GM19372 (cell line): Measurements from ENCODE around the gene RPS6KA4.
"Not testable (repeated sequence)": the region's sequence is repeated elsewhere in the genome, so short reads cannot be mapped to it uniquely, and the experiment has no call there.

Source experiments
- ATAC-seq: cut with Tn5 transposase; IDR thresholded peaks from one replicate; pipeline ENCODE4 v1.9.1; 2021; ENCODE audit warnings: mild to moderate bottlenecking, low read depth, moderate library complexity; ENCODE audit not compliant: unreplicated experiment

RPS6KA4 gene

DNA sequence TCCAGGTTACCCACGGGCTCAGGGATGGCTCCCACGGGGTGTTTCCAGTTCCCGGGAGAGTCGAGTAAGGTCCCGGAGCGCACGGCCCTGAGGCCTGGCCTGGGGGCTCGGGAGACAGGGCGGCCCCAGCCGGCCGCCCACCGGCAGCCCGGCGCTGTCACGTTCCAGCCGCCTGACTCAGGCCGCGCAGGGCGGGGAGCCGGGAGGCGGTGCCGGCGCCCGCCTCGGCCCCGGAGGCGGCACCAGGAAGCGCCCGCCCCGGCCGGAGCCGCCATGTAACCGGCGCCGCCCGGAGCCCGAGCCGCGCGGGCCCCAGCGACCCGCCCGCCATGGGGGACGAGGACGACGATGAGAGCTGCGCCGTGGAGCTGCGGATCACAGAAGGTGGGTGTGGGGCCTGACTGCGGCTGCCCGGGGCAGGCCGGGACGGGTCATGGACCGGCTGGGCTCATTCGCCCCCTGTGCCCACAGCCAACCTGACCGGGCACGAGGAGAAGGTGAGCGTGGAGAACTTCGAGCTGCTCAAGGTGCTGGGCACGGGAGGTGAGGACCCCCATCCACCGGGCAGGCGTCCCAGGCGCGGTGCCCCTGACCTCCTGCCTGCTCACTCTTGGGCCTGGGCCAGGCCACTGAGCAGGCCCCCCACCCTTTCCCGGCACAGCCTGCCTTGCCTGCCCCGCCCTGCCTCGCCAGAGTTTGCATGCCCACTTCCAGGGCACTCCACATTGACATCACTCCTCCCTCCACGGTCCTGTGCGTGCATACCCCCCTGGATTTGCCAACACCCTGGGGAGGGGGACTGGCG lies at the start of gene RPS6KA4:
TSS of gene RPS6KA4 (plus strand) at position 256 of the 805 bp plus-strand sequence. CDS start at position 330, 74 bp downstream.
- no peak for ATAC-seq

DNA sequence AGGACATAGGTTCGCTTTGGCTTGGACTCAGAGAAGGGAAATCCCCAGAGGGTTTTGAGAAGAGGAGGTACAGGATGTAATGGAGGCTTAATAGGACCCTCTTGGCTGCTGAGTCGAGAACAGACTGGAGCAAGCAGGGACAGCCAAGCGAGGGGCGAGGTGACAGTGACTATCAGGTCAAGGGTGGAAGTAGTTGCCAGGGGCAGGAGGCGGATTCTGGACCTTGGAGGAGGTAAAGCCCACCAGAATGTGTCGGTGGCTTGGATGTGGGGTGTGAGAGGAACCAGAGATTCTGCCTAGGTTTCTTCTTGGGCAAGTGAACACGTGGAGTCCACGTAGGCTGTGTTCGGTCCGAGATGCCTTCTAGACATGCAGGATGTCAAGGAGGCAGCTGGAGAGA lies 46.0 kb upstream of the RPS6KA4 start:
- ATAC-seq, result no peak

DNA sequence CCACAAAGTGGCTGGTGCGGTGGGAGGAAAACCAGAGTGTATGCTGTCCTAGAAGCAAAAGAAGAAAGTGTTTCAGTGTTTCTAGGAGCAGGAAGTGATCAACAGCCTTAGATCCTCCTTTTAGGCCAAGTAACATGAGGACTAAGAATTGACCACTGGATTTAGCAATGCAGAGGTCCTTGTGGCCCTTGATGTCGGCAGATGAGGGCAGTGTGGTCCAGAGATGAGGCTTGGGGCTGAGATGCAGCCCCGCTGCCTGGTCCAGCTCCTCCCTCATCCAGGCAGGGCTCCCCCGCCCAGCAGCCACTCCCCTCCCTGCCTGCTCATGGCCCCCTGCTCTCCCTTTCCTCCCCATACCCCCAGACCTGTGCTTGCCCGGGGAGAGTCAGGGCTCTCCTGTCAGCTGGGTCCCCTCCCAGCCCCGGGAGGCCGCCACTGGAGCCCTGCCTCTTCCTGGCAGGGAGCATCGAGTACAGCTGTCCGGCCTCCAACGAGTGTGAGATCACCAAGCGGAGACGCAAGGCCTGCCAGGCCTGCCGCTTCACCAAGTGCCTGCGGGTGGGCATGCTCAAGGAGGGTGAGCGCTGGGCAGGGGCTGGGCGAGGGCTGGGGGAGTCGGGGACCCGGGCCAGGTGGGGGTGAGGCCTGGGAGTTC lies 45.3 kb upstream of the RPS6KA4 start:
- no peak for ATAC-seq

DNA sequence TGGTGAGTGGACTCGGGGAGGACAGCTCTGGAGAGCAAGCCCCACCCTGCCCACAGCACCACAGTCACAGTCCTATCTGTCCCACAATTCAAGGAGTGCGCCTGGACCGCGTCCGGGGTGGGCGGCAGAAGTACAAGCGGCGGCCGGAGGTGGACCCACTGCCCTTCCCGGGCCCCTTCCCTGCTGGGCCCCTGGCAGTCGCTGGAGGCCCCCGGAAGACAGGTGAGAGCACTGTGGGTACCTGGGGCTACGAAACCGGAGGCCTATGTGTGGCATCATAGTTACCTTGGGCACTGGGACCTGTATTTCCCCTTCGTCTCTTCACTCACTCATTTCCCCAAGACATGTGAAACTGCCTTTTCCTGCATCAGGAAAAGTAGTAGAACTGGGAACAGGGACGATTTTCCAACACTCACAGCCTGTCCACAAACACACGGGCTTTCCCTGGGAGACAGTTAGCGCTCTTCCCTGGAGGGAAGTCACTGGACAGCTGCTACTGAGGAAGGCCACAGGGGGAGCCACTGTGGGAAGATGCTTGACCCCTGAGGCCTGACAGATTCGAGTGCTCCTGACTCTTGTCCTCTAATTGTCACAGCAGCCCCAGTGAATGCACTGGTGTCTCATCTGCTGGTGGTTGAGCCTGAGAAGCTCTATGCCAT lies 44.7 kb upstream of the RPS6KA4 start:
- ATAC-seq, result no peak

DNA sequence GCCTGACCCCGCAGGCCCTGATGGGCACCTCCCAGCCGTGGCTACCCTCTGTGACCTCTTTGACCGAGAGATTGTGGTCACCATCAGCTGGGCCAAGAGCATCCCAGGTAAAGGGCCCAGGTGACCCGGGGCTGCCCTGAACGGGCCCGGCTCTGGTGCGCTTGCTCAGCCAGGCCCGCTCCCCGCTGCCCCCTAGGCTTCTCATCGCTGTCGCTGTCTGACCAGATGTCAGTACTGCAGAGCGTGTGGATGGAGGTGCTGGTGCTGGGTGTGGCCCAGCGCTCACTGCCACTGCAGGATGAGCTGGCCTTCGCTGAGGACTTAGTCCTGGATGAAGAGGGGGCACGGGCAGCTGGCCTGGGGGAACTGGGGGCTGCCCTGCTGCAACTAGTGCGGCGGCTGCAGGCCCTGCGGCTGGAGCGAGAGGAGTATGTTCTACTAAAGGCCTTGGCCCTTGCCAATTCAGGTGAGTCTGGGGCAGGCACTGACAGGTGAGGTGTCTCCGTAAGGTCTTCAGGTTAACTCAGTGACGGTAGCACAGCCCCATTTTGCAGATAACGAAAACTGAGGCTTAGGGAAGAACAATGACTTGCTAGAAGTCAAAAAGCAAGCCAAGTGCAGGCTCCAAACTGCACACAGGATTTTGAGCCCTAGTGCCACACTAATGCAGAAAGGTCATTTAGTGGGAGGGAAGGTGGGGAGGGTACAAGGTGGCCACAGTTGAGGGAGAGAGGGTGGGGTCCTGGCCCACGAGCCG lies 44.0 kb upstream of the RPS6KA4 start:
- ATAC-seq, result no peak

DNA sequence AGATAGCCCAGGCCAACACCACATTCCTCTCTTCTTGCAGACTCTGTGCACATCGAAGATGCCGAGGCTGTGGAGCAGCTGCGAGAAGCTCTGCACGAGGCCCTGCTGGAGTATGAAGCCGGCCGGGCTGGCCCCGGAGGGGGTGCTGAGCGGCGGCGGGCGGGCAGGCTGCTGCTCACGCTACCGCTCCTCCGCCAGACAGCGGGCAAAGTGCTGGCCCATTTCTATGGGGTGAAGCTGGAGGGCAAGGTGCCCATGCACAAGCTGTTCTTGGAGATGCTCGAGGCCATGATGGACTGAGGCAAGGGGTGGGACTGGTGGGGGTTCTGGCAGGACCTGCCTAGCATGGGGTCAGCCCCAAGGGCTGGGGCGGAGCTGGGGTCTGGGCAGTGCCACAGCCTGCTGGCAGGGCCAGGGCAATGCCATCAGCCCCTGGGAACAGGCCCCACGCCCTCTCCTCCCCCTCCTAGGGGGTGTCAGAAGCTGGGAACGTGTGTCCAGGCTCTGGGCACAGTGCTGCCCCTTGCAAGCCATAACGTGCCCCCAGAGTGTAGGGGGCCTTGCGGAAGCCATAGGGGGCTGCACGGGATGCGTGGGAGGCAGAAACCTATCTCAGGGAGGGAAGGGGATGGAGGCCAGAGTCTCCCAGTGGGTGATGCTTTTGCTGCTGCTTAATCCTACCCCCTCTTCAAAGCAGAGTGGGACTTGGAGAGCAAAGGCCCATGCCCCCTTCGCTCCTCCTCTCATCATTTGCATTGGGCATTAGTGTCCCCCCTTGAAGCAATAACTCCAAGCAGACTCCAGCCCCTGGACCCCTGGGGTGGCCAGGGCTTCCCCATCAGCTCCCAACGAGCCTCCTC lies 43.1 kb upstream of the RPS6KA4 start:
- not testable (repeated sequence) for ATAC-seq

DNA sequence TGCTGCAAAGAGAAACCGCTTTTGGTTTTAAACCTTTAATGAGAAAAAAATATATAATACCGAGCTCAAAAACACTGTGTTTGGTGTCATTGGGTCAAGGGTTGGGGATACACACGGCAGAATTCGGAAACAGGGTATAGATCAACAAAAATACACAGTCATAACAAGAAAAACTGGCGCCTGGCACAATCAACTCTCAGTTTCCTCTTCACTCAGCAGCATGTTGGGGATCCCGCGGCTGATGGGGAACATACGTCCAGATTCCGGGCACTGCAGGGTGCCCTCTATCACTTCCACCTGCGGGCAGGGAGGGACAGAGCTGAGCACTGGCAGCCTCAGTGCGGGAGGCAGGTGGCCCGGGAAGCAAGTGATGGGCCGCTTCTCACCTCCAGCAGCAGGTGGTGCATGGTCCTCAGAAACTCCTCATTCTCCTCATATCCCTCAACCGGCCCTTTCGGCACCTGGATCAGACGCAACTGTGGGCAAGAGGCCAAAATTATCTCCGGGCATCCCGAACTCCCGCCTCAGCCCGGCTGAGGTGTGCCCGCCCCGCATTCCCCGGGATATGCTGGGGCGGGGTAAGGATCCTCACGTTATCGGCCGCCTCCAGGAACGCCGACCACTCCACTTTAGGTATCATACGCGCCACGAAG lies 42.2 kb upstream of the RPS6KA4 start:
- ATAC-seq, result no peak

DNA sequence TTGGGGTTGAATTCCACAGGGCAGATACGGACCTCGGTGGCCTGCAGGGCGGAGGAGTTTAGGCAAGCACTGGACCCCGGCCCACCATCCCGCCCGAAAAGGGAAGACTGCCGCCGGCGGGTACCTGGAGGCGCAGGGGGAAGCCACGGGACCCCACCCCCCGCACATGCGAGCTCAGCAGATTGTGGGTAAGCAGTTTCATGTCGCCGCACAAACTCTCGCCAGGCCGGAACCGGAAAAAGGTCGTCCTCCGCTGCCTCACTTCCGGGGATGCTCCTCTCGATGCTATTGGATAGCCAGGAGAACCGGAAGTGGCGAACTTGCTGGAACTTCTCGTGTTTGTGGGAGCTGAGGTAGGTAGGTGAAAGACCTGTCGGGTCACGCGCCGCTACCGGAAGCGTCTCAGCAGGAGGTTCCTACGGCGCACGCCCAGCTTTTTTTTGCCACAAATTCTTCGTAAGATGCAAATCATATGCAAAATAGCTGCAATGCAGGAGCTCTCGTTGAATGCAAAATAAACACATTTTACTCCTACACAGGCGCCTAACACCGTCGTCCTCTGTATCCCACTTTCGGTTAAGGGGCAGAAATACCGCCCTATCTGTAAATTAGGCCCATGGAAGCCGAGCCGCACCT lies 41.5 kb upstream of the RPS6KA4 start, which contains the start of gene TRMT112:
TSS of gene TRMT112 (minus strand) at position 235 of the 636 bp plus-strand sequence. CDS start at position 202, 33 bp downstream.
- ATAC-seq, result peak; percentile 70

DNA sequence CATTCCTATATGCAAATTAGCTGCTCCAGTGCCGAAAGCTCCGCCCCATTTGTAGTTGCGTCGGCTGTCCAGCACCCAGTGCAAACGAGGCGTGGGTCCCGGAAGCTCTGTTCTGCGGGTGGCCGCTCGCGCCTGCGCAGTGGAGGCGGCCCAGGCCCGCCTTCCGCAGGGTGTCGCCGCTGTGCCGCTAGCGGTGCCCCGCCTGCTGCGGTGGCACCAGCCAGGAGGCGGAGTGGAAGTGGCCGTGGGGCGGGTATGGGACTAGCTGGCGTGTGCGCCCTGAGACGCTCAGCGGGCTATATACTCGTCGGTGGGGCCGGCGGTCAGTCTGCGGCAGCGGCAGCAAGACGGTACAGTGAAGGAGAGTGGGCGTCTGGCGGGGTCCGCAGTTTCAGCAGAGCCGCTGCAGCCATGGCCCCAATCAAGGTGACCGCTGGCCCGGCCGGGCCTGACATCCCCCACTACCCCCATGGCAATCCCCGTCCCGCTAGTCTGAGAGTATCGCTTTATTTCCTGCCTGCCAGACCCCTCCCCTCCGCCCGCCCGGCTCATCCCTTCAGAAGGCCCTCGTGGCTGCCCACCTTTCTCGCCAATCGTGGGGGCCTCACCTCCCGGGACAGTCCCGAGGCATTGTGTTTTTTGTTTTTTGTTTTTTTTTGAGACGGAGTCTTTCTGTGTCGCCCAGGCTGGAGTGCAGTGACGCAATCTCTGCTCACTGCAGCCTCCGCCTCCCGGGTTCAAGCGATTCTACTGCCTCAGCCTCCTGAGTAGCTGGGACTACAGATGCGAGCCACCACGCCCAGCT lies 40.8 kb upstream of the RPS6KA4 start, which contains the start of gene PRDX5:
TSS of gene PRDX5 (plus strand) at position 161 of the 805 bp plus-strand sequence. CDS start at position 256, 95 bp downstream.
- peak; percentile 75 for ATAC-seq

DNA sequence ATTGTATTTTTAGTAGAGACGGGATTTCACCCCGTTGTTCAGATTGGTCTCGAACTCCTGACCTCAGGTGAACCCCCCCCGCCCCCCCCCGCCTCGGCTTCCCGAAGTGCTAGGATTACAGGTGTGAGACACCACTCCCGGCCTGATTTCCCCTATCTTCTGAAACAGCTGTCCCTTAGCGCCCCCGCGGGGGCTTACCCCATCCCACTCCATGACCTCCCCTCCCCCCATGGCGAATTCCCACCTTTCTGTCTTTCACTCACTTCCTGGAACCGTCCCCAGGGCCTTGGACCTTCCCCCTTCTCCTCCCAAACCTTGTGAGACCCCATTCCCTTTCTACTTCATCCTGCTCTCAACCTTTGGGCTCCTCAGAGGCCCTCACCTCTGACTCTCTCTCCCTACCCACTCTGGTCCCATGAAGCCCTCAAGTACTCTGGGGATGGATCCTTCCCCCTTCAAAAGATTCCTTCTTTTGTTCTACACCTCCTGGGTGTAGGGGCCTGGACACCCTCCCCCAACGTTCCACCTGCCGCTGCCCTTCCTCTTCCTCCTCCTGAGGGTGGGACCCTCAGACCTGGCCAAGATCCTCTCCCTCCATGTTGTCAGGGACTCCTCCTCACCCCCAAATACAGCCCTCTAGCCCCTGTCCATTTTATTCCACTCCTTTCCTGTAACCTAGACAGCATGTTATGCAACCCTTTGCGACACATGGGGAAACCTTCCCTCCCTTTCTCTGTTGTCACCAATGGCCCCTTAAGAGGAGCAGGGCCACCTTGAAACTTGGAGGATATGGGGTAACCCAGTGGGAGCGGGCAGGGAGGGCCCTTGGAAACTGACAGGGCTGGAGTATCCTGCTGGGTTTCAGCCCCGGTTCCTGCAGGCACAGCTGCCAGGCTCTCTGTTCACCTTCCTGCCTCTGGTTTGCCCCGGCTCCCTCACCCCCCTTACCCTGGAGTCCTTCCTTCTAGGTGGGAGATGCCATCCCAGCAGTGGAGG lies 39.9 kb upstream of the RPS6KA4 start:
- ATAC-seq, result no peak

DNA sequence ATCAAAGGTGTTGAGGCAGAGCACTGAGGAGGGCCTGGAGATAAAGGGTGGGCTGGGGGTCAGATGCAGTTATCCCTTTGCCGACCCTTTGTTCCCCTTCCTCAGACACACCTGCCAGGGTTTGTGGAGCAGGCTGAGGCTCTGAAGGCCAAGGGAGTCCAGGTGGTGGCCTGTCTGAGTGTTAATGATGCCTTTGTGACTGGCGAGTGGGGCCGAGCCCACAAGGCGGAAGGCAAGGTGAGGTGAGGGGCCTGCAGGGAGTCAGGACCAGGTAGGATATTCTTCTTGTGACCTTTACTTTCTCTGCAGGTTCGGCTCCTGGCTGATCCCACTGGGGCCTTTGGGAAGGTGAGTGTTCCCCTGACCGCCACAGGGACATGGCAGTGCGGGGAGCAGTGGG lies 38.4 kb upstream of the RPS6KA4 start:
- no peak for ATAC-seq

DNA sequence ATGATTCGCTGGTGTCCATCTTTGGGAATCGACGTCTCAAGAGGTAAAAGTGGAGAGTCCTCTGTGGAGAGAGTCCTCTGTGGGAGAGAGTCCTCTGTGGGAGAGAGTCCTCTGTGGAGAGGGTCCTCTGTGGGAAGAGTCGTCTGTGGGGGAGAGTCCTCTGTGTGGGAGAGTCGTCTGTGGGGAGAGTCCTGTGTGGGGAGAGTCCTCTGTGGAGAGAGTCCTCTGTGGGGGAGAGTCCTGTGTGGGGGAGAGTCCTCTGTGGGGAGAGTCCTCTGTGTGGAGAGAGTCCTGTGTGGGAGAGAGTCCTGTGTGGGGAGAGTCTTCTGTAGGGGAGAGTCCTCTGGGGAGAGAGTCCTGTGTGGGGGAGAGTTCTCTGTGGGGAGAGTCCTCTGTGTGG lies 37.9 kb upstream of the RPS6KA4 start:
- no peak for ATAC-seq

DNA sequence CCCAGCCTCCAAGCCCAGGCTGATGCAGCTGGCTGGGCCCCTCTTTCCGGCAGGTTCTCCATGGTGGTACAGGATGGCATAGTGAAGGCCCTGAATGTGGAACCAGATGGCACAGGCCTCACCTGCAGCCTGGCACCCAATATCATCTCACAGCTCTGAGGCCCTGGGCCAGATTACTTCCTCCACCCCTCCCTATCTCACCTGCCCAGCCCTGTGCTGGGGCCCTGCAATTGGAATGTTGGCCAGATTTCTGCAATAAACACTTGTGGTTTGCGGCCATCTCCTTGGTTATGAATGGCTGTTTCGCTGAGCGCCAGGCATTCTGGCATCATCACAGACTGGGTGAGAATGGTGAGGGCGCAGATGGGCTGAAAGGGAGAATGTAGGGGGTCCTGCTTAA lies 37.4 kb upstream of the RPS6KA4 start:
- no peak for ATAC-seq

DNA sequence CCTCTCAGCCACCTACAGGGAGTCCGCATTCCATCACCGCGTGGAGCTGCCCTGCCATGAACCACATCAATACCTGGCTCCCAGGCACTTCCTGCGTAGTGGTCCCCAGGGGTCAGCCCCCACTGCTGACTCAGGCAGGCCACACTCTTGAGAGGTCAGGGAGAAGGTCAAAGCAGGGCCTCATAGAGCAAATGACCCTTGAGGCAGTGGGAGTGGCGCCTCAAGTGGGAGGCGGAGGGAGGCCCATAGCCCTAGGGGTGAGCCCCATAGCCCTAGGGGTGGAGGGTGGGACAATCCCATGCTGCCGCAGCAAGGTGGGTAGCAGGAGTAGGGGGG lies 36.1 kb upstream of the RPS6KA4 start:
- no peak for ATAC-seq

DNA sequence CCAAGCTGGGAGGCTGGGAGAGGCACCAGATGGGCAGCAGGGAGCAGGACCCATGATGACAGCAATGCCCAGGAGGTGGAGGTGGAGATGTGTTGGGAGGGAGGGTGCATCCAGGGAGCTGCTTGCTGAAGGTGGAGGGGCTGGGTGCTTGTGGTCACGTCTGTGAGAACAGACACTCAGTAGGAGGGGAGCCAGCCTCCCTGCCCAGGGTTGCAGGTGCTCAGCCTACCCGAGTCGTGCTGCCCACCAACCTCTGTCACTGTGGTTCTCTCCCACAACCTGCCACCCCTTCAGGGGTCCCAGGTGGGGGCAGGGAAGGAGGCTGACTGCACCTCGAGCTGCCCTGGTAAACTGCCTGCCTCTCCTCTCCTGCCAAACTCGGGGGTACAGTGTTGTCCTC lies 35.6 kb upstream of the RPS6KA4 start:
- no peak for ATAC-seq

DNA sequence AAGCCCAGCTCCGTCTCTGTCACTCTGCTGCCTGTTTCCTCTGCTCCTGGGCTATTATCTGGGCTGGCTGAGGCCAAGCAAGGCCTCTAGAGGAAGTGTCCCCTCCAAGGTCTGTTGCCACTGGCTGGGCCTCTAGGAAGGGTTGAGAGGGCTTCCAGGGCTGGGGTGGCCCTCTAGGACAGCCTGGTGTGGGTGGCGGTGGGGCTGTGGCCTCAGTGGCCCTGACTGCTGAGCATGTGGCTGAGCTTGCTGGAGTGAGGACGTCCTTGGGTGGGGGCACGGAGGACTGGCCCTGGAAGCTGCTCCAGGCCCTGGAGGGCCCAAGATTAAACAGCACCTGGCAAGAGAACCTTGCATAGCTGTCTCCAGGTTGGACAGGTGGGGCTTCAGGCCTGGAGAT lies 35.0 kb upstream of the RPS6KA4 start:
- ATAC-seq, result not testable (repeated sequence)
